HEK293 (cell line): ENCODE data around the gene PACRG.

Experiments used
- KLF7 ChIP-seq: fragments of 450-650 bp; formaldehyde crosslinking; IDR thresholded peaks from 2 replicates; pipeline ENCODE4 v1.5.1; 2016; ENCODE audit warnings: missing biosample characterization, missing genetic modification characterization, borderline replicate concordance
- YY2 ChIP-seq: fragments of 450-650 bp; formaldehyde crosslinking; IDR thresholded peaks from 2 replicates; pipeline ENCODE4 v1.5.1; 2016; ENCODE audit warnings: missing biosample characterization, missing genetic modification characterization
- ZBTB21 ChIP-seq: fragments of 450-650 bp; formaldehyde crosslinking; IDR thresholded peaks from 2 replicates; pipeline ENCODE4 v1.5.1; 2017; ENCODE audit warnings: missing biosample characterization, missing genetic modification characterization
- ZEB2 ChIP-seq: fragments of 450-650 bp; formaldehyde crosslinking; IDR thresholded peaks from 2 replicates; pipeline ENCODE4 v1.5.1; 2016; ENCODE audit warnings: missing biosample characterization, missing genetic modification characterization

GRCh38 chr6:162899148-162899547 is 171.4 kb downstream of the PACRG start:
- TF ChIP-seq ZBTB21 (tag by site-specific recombination) (no peak), ZEB2 (tag by site-specific recombination) (no peak), KLF7 (tag by site-specific recombination) (no peak), YY2 (tag by site-specific recombination) (no peak)
